NCI-H510A treated with DMSO at 0.1 percent for 48 hours (cell line): ENCODE measurements around the gene NFIB.
A peak's percentile ranks its signal among the peaks of the same experiment; 100 is the strongest.

Experiments used
- DNase-seq: peaks from one replicate; lab custom pipeline; 2025; lab: John Stamatoyannopoulos, UW

Gene NFIB

DNA sequence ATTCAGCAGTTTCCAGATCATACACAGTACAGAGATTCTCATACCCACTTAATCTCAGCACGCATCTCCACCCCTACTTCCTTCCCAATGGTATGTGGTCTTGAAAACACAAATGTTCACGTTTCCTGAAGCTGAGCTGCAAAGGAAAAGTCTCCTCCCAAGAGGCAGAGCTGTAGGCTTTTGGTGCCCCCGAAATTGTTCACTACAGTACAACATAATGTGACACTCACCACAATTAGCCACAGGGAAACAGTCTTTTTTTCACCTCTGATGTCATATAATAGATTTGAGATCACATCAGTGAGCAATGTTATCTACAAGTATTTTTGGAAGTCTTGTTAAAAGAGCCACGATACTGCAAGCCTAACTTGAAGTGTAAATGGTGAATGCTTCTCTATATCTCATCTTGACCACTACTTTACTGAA is 40.2 kb downstream of the NFIB start:
- no peak for DNase-seq

DNA sequence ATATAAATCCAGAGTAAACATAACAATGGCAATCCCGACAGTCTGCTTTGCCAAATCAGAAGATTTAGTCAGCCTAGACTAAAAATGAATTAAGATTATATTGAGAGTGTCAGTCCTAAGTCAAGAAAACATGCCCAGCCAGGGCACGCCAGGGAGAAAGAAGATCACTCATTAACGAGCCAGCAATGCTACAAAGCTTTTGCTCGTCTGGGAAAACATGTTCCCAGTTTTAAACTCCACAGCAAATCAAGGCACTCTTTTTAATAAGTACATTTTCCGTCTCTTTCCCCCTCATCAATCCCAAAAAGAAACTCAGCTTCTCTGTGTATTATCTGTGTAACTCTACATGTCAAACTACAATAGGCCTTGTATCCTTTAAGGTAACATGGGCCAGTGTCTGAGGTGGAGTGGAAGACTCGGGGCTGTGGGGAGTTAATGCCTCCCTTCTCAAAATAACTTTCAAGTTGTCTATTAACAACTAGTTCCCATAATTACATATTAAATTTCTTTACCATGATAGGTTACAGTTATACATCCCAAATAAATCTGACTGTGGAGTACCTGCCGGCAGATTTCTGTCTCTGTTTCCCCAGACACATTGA is 40.9 kb downstream of the NFIB start:
- no peak for DNase-seq

DNA sequence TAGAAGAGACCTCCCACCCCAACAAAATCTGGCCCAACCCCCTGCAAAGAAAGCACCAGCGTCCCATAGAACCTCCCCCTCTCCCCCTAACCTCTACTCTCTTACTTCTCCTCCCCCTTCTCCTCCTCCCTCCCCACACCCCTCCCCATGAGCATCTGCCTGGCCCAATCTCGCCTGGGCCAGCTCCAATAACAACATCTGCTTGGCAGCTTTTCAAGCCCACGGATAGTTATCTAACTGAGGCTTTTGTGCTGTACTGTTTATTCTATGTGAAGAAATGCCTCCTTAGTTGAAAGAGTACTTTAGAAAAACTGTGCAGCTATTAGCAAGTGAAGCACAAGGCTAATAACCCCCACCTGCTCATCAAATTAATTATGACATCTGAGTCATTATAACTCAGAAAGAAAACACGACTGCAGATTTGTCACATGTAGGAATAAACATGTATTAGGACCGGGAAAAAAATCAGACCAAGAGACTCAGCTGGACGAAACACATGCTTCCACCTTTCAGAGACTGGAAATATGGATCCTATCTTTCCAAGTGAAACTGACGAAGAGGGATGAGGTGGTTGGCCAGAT is 42.8 kb downstream of the NFIB start:
- peak; percentile 71 for DNase-seq

DNA sequence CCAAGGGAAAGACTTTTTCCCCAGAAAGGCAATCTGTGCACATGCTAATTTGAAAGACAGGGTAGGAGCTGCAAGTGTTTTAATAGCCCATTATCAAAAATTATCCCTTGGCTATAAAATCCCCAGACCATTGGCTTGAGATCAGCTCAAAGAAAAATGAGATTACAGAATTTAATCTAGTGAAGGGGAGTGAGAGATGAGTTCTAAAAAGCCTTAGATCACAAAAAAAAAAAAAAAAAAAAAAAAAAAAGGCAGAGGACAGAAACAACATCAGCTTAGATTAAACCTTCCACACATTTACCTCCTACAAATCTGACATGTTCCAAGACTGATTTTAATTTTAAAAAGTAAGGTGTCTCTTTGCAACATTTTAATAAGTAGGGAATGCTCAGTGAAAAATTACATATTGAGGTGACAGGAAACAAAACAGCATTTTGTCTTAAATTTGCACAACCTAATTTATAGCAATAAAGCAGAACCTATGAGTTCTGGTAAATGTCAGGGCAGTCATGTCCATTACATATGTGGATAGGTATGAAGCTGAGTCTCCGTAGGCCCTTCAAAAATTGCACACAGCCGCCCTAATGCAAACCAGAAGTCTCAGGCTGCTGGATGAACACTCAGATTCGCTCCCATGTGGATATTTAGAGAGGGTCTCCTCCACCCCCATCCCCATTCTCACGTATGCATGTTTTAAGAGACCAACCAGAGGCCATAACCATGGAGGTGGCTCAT is 43.4 kb downstream of the NFIB start:
- no peak for DNase-seq

DNA sequence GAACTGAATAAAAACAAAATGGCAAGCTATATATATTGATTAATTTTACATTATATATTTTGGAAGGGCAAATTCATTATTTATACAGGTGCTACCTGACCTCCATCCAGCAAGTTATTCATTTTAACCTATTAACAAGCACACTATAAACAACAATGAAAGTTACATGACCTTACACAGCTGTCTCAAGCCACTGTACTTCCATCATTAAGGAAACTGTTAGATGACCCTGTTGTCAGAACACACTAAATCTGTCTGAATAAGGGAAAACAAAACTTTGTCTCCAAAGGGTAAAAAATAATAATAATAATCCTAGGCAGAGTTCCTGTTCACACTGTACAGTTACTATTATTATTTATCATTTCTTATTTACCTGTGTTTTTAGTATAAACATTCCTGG is 44.0 kb downstream of the NFIB start:
- DNase-seq = no peak

DNA sequence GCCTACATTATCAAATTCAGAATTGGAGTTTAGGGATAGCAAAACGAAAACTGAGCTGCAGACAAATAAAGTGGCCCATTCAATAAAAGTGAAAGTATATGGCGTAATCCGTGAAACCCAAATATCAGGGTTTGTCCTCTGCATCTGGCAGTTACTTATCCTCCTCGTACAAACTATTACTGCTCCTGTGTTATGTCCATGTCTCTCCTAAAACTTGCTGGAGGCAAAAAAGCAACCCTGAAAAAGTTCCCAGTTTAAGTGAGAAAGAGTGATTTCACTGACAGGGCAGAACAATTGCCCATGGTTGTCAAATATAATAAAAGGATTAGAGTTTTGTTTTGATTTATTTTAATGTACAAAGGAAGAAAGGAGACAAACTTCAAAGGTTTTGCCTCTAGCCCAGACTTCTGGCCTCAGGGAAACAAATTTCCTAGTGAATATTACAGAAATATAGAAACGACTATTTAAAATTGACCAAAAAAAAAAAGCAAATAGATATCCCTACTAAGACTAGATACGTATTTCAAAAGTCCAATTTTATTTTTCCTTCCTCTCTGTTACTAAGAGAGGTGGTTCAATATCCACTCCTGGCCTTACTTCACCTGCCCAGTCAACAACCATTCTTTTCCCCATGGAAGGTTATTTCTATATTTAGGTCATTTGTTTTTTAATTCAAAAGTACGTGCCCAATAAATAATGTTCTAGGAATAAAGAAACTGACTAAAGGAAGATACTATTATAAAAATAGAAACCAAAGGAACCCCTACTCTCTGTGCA is 50.0 kb downstream of the NFIB start:
- DNase-seq = no peak

DNA sequence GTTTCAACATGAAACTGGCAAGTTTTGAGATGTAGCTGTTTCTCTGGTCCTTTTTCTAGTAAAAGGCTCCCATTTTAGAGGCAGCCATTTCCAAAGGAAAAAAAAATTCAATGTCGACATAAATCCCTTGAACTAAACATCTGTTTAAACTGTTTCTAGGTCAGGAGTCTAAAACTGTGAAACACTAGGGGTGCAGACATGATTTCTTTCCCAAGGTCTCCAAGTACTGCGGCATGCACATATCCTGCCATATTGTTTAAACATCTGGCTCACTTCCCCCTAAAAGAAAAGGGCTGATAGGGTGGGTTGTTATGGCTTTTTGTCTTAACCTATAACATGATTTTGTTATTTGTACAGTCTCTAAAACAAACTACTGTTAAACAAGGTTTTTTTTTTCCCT is 51.1 kb downstream of the NFIB start:
- no peak for DNase-seq

DNA sequence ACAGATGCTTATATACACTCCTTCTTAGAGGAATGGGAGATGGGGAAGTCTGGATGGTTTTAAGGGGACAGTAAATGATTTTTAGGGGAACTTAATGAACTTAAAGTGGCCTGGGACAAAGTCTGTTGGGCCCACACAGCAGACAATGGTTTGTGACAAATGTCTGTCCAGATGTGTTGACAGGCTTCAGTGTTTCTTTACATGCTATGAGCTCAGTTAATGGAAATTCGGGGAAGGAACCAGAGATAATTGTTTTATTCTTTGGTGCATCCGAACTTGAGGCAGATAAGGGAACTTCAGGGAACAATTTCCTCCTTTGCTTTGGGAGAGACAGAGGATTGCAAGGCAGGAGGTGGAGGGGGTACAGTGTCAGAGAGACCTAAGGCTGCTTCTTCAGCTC is 52.3 kb downstream of the NFIB start:
- DNase-seq = no peak

DNA sequence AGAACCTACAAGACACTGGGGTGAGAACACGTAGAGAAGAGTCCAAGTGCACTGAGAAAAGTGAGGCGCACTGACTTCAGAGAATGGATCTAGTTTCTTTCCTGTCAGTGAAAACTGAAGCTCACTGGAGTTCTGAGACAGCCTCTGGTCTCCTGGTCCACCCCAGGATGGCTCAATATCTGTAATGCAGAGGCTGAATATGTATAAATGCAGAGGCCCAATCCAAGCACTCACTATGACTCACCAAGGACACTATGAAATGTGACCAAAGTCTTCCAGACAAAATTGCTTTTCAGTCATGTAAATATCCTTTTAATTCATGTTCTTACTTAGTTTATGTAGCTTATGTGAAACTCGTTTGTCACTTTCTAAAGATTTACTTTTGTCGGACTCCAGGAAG is 53.8 kb downstream of the NFIB start:
- DNase-seq = no peak

DNA sequence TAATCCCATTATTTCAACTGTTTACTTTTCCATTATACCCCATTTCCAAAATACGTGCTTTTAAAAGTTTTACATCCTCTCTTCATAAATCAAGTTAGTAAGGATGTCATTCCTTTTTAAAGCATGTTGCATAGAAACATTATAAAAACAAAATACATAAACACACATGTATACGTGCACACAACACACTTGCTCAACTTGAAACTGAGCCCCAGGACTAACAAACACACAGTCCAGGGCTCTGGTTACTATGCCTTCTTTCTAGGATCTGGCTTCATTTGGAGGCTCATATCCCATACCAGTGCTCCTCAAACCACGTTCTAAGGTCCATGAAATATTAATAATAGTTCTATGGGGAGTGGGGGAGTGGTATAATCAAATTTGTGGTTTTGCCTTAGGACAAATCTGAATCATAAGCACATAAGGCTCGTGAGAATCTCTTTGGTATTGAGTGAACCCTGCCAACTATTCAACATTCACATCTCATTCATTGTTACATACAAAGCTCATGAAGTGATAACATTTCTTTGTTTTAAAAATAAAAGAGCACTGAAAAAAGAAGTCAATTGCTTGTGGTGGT is 55.2 kb downstream of the NFIB start:
- DNase-seq = no peak

DNA sequence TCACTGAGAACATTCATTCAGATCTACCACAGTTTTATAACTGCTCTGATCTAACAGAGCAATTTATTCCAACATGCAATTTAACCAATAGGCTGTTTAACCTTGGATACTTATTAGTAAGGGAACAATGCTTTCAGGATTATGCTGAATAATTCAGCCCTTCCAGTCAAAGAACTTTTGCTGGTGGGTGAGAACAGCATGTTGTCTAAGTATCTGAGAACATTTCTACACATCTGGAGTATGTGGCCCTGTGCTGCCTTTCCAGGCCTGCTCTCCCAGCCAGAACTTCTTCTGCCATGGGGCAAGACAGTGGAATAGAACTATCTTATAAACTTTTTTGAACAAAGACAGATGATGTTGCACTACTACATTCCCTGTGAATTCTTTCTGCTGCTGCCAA is 55.8 kb downstream of the NFIB start:
- DNase-seq = no peak

DNA sequence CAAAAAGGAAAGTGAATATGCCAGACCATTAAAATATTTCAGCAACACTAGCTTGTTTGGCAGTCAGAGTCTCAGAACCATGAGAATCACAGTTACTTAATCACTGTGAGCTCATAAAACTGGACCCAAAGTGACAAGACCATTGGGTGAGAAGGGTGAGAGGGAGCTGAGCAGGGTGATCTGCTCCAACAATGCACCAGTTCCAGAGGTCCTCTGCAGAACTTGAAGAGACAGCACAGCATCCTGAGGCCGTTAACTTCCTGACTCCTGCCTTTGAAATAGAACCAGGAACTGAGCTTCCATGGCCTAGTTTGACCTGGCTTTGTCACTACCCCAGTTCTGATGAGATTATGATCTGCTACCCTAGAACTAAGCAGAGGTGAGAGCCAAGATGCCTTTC is 57.4 kb downstream of the NFIB start:
- DNase-seq = no peak

DNA sequence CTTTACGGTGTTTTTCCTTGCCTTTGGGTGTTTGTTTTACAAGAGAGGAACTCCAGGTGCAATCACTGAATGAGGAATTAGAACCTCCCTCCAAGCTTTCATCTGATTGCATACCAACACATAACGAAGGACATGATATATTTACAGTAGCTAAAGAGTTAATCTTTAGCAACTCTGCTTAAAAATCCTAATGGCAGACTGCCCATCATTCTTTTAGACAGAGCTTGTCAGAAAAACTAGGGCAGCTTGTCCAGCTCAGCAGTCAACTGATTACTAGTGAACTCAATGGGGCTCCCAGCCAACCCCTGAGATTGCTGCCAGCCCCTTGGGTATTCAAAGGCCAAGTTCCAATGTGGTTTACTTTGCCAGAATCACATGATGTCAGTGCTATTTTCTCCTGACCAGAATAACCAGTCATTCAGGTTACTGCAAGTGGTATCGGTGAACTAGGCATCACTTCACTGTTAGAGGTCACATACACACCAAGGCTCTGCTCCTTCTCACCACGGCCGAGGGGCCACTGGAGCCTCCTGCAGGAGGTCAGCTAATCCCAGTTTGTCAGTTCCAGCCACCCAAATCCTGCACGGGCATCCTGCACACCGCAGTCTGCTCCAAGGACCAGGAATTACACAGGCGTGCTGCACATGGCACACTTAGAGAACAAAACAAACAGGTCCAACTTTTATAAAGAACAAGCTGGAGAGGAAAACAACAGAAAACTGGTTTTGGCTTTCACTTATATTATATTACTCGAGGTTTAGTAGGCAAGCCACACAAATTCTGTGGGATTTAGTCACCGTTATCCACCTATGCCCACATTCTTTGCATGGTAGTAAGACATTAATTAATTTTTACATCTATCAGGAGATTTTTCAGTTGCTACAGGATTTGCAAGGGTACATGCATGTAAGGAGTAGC is 62.5 kb downstream of the NFIB start:
- DNase-seq = peak; percentile 89

DNA sequence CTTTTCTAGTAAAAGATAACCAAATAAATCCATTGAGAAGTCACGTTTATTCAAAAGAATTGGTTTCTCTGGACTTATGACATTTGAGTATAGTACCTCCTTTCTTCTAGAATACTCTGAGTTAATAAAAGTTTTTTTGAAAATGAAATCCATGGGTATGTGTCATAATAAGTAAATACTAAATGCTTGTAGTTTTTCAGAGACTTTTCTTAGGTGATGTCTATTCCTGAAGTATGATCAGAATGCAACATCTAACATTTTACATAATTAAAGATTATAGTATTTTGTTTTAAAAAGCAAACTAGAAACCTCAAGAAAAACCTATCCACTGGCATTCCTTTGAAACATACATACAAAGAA is 63.2 kb downstream of the NFIB start:
- DNase-seq = no peak

DNA sequence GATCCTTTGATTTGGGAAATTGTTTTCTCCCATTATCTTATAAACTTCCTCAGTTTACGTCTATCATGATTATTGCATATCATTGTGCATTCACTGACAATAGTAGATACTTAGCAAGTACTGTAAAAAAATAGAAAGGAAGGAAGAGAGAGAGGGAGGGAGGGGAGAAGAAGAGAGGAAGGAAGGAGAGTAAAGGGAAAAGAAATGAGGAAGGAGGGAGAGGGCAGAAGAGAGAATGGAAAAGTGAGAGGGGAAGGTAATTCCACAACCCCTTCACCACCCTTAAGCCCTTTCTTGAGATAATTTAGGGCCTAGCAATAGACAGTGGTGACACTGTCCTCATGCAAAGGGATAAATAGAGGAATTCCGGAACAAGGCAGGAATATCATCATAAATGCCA is 64.4 kb downstream of the NFIB start:
- no peak for DNase-seq

DNA sequence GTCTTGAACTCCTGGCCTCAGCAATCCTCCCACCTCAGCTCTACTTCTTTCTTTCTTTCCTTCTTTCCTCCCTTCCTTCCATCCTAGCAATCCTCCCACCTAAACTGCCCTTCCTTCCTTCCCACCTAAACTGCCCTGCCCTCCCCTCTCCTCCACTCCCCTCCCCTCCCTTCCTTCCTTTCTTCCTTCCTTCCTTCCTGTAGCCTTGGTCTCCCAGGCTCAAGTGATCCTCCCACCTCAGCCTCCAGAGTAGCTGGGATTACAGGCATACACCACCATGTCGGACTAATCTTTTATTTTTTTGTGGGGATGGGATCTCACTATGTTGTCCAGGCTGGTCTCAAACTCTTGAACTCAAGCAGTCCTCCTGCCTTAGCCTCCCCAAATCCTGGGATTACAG is 65.8 kb downstream of the NFIB start:
- DNase-seq = no peak

DNA sequence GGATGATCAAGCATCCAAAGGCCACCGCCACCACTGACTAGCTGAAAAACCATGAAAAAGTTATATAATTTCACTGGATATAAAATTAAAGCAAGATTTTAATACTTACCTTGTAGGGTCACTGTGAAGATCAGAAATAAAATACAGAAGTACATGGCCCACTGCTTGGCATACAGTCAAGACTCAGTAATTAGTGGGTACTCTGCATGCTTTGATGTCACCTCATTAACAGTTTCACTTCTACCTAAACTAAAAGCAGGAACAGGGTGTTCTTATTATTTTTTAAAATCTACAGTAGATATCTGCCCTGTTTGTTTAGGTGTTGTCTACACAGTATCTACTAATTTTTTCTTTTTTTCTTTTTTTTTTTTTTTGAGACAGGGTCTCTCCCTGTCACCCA is 66.4 kb downstream of the NFIB start:
- no peak for DNase-seq

DNA sequence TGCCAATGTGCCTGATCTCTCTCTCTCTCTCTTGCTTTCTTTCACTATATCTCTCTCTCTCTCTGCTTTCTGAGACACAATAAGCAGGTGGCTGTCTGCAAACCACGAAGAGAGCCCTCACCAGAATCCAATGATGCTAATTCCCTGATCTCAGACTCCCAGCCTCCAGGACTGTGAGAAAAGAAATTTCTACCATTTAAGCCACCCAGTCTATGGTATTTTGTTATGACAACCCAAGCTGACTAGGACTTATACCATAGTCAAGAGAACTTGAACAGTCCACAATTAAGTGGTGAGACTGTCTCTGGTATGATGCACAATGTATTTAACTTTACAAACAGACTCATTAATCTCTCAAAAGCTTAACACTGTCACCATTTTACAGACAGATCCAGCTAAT is 67.0 kb downstream of the NFIB start:
- DNase-seq = no peak

DNA sequence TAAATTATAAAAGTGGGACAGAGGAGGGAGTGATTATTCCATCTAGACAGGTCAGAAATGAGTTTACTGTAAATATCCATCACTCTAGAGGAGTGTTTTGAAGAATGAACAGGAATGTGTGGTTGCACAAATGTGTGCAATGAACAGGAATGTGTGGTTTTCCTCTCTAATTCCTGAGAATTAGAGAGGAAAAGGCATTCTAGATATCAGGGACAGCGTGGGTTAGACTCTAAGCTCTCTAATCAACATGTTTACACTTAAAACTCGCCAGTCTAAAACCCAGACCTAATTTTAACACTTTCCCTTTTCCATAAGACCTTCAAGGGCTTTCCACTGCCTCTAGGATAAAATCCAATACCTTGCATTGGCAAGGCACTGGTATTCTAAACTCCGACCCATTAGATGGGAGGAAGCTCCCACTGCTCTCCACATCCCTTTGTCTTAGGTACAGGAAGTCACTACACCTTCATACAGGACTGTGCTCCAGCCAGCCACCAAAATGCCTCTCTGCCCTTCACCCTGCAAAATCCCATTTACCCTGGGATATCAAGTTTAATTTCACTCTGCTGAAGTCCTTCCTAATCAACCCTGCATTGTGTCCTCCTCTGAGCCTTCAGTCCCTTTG is 67.9 kb downstream of the NFIB start:
- DNase-seq = no peak

DNA sequence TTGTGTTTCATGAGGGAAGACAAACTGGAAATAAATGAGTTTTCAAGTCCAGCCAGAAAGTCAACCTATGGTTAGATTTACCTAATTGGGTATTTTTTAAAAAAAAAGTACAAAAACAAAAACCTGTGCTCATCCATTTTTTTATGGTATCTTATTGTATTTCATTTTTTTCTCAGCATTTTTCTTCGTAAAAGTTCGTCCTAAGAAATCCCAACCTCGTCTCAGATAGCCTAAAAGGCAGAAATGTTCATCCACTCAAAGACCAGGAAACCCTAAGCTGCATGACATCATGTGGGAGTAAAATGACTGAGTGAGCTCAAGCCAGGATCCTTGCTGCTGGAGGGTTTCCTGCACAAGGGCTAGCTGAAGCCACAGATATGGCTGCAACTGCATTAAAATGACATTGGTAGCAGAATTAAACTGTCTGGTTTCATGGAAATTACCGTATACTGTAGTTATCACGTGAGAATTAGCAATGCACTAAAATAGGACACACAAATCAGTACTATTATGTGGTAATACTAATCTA is 70.4 kb downstream of the NFIB start:
- no peak for DNase-seq
